ENCODE data around the gene EMX2. TPM values are rescaled to one million over a fixed set of nuclear protein-coding genes. Genes with fewer than 3 reads are reported as not detected.
"Not testable (repeated sequence)": the region's sequence is repeated elsewhere in the genome, so short reads cannot be mapped to it uniquely, and the experiment has no call there.

Gene EMX2
- total and polyA plus RNA-seq, 4 donors, result 1.5 to 1.6 TPM; not detected in 2

DNA sequence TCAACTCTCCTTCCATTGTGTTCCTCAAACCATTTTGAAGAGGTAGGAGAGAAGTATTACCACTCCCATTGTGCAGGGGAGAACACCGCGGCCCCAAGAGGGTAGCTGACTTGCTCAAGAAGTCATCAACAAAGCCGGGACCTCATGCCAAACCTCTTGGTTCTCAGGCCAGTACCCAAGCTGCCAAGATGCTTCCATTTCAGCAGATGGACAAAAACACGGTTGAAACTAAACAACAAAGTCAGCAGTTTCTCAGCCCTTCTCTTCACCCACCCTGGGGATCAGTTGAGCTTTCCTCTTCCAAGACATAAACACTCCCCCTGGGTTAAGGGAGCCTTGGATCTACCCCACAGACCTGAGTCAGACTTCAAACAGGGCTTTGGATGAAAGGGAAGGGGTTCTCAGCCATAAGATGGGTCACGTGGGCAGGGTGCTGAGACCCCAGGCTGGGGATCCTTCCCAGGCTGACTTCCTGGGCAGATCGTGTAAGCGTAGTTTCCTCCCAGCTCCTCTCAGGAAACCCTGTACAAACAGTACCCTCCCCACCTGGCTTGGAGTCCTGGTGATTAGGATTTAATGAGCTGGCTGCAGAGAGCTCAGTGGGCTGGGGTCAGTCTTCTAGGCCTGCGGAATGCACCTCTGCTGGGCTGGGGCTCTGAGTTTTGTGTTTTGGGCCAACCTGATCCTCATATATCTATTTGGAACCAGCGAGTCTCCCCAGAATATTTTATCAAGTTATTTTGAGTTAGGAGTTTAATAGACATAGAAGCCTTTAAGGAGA lies 27.3 kb downstream of the EMX2 start:
- no peak for ATAC-seq (ENCODE audit: low FRiP score)
- WGBS, 2 donors, result 49 to 52% methylated on average over 9 of the region's 9 CpGs

DNA sequence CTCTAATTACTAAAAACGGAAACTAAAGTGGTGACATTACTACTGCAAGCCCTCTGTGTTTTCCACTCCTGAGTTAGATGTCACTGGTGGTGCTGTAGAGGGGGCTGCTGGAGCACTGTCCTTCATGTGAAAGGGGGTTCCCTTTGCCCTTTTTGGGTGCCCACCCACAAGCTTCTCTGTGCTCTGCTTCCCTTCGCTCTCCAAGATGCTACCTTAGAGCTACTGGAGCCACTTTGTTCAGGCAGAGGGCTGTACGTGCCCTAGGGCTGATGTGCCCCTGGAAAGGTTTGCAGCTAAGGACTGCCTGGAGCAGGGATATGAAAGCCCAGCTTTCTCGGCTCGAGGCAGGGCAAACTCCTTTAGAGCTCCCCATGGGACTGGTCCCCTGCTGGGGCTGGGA lies 28.3 kb downstream of the EMX2 start:
- ATAC-seq (ENCODE audit: low FRiP score) (no peak), DNase-seq (no peak)
- Histone ChIP-seq H3K36me3 (ENCODE audit: control insufficient read depth in 1 of 2, insufficient read depth in 2 of 2, low read length in 1 of 2) (no peaks in the 10 kb centered on the region), H3K27ac (ENCODE audit: low read depth in 1 of 2, low read length in 2 of 2) (no peak overlapping the region), H3K9me3 (ENCODE audit: control insufficient read depth, low read length) (no peaks in the 10 kb centered on the region), H3K4me3 (ENCODE audit: low read length in 2 of 2) (no peak overlapping the region), H3K27me3 (ENCODE audit: control insufficient read depth in 1 of 2, insufficient read depth in 2 of 2, low read length in 1 of 2) (peaks cover 0 to 2% of the 10 kb centered on the region in 2 donors), H3K4me1 (ENCODE audit: control insufficient read depth in 1 of 2, insufficient read depth in 2 of 2, low read length in 2 of 2) (no peaks in the 10 kb centered on the region)
- WGBS, 2 donors, result 43 to 45% methylated on average over 4 of the region's 5 CpGs
- intact Hi-C loops (cut with DNase I), result no loop called here

More for the DNA sequence above, 27.3 kb downstream of the EMX2 start:
- intact Hi-C loops (cut with DNase I), result no loop called here
- Histone ChIP-seq H3K27ac (ENCODE audit: low read depth in 1 of 2, low read length in 2 of 2) (no peak overlapping the region), H3K4me1 (ENCODE audit: control insufficient read depth in 1 of 2, insufficient read depth in 2 of 2, low read length in 2 of 2) (no peaks in the 10 kb centered on the region), H3K9me3 (ENCODE audit: control insufficient read depth, low read length) (no peaks in the 10 kb centered on the region), H3K27me3 (ENCODE audit: control insufficient read depth in 1 of 2, insufficient read depth in 2 of 2, low read length in 1 of 2) (peaks cover 0 to 2% of the 10 kb centered on the region in 2 donors), H3K4me3 (ENCODE audit: low read length in 2 of 2) (no peak overlapping the region), H3K36me3 (ENCODE audit: control insufficient read depth in 1 of 2, insufficient read depth in 2 of 2, low read length in 1 of 2) (no peaks in the 10 kb centered on the region)
- DNase-seq, result no peak

DNA sequence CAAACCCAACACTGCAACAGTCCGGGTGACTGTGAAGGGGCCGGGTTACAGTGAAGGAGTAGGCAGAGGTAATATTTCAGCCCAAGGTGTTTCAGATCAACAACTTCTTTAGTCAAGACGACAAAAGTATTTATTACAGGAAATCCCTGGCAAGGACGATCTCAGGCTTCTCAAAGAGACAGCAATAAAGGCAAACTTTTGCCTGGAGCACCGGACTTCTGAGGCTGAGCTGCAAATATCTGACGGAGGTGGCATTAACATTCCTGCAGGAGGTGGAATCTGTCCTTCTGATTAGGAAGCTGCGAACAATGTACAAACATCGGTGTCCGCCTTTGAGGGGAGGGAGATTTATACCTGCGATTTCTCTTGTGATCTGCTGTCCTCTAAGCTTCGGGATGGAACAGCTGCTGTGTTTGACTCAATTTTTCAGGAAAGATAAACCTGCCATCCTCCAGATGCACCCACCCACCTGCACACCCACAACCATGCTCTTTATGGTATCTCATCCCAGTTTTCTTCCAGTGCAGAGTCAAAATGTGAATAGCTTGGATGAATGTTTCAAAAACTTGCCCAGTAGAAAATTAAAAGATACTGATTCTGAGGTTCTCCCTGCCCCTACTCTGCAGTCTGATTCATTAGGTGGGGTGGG lies 32.1 kb downstream of the EMX2 start:
- DNase-seq, result no peak
- H3K4me3 ChIP-seq (ENCODE audit: low read length in 2 of 2), result no peak overlapping the region
- H3K27me3 ChIP-seq (ENCODE audit: control insufficient read depth in 1 of 2, insufficient read depth in 2 of 2, low read length in 1 of 2), result peaks cover 0 to 2% of the 10 kb centered on the region in 2 donors
- ATAC-seq (ENCODE audit: low FRiP score), result no peak
- intact Hi-C loops (cut with DNase I), result no loop called here
- no peaks in the 10 kb centered on the region for H3K36me3 ChIP-seq (ENCODE audit: control insufficient read depth in 1 of 2, insufficient read depth in 2 of 2, low read length in 1 of 2)
- H3K4me1 ChIP-seq (ENCODE audit: control insufficient read depth in 1 of 2, insufficient read depth in 2 of 2, low read length in 2 of 2), result no peaks in the 10 kb centered on the region
- peaks cover 2% of the 10 kb centered on the region for H3K9me3 ChIP-seq (ENCODE audit: control insufficient read depth, low read length)
- 52 to 53% methylated on average over 11 of the region's 11 CpGs for WGBS, 2 donors
- no peak overlapping the region for H3K27ac ChIP-seq (ENCODE audit: low read depth in 1 of 2, low read length in 2 of 2)

DNA sequence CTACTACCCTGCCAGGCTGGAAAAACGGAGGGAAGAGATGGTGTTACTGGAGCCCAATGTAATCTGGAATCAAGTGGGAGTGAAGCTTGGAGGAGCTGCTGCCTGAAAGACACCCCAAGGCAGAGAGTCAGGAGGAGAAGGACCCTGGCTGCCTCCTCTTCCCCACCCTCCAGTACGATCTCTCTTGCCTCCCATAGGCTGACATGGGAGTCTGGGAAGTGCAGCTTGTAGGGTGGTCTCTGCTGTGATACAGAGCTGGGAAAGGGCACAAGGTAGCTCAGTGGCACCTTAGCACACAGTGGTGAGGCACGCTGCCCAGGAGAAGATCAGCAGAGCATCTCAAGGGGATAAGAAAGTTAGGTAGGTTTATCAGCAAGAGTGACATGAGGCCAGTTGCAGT lies 35.9 kb downstream of the EMX2 start:
- no peaks in the 10 kb centered on the region for H3K36me3 ChIP-seq (ENCODE audit: control insufficient read depth in 1 of 2, insufficient read depth in 2 of 2, low read length in 1 of 2)
- intact Hi-C loops (cut with DNase I), result no loop called here
- no peak for ATAC-seq (ENCODE audit: low FRiP score)
- no peak overlapping the region for H3K4me3 ChIP-seq (ENCODE audit: low read length in 2 of 2)
- no peaks in the 10 kb centered on the region for H3K27me3 ChIP-seq (ENCODE audit: control insufficient read depth in 1 of 2, insufficient read depth in 2 of 2, low read length in 1 of 2)
- peaks cover 2% of the 10 kb centered on the region for H3K9me3 ChIP-seq (ENCODE audit: control insufficient read depth, low read length)
- 63 to 66% methylated on average over 3 of the region's 3 CpGs for WGBS, 2 donors
- no peaks in the 10 kb centered on the region for H3K4me1 ChIP-seq (ENCODE audit: control insufficient read depth in 1 of 2, insufficient read depth in 2 of 2, low read length in 2 of 2)
- no peak for DNase-seq
- H3K27ac ChIP-seq (ENCODE audit: low read depth in 1 of 2, low read length in 2 of 2), result no peak overlapping the region

DNA sequence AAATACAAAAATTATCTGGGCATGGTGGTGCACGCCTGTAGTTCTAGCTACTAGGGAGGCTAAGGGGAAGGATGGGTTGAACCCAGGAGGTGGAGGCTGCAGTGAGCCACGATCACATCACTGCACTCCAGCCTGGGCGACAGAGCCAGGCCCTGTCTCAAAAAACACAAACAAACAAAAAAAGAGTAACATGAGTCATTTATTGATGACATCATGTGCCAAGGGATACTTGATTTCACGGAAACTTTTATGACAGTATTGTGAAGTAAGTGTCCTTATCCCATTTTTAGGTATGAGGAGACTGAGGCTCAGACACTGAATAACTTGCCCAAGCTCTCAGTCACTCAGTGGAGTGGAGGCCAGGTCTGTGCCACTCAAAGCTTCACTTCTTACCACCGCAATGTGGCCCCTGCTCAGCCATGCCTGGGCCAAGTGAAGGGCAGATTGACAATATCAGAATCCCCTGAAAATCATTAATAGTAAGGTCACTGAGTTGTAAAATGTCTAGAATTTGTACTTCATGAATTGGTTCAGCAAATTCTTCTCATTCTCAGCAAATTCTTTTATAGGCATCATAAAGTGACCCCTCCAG lies 36.5 kb downstream of the EMX2 start:
- 81 to 85% methylated on average over 5 of the region's 5 CpGs for WGBS, 2 donors
- Histone ChIP-seq H3K9me3 (ENCODE audit: control insufficient read depth, low read length) (peaks cover 2% of the 10 kb centered on the region), H3K27me3 (ENCODE audit: control insufficient read depth in 1 of 2, insufficient read depth in 2 of 2, low read length in 1 of 2) (no peaks in the 10 kb centered on the region), H3K36me3 (ENCODE audit: control insufficient read depth in 1 of 2, insufficient read depth in 2 of 2, low read length in 1 of 2) (no peaks in the 10 kb centered on the region), H3K4me1 (ENCODE audit: control insufficient read depth in 1 of 2, insufficient read depth in 2 of 2, low read length in 2 of 2) (no peaks in the 10 kb centered on the region), H3K4me3 (ENCODE audit: low read length in 2 of 2) (no peak overlapping the region), H3K27ac (ENCODE audit: low read depth in 1 of 2, low read length in 2 of 2) (no peak overlapping the region)
- intact Hi-C loops (cut with DNase I), result no loop called here
- DNase-seq (no peak), ATAC-seq (ENCODE audit: low FRiP score) (no peak)

DNA sequence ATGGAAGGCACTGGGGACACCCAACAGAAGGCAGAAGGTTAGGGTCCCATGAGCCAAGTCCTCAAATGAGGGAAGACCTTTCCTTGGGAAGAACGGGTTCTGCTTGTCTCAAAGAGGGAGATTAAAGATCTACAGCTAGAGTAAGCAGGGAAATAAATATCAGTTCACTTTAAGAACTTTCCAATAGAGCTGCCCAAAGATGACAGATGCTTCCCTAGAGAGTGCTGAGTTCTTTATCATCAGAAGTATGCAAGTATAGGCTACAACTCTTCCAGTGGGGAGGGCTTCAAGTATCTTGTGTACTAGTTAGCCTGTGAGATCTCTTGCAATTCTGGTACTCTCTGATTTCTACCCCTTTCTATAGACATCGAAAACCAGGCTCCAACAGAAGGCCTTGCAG lies 39.4 kb downstream of the EMX2 start:
- no peak overlapping the region for H3K27ac ChIP-seq (ENCODE audit: low read depth in 1 of 2, low read length in 2 of 2)
- peaks cover 2% of the 10 kb centered on the region for H3K9me3 ChIP-seq (ENCODE audit: control insufficient read depth, low read length)
- 57 to 58% methylated on average over 2 of the region's 2 CpGs for WGBS, 2 donors
- H3K36me3 ChIP-seq (ENCODE audit: control insufficient read depth in 1 of 2, insufficient read depth in 2 of 2, low read length in 1 of 2), result no peaks in the 10 kb centered on the region
- H3K27me3 ChIP-seq (ENCODE audit: control insufficient read depth in 1 of 2, insufficient read depth in 2 of 2, low read length in 1 of 2), result peaks cover 0 to 2% of the 10 kb centered on the region in 2 donors
- DNase-seq (no peak), ATAC-seq (ENCODE audit: low FRiP score) (no peak)
- H3K4me3 ChIP-seq (ENCODE audit: low read length in 2 of 2), result no peak overlapping the region
- intact Hi-C loops (cut with DNase I), result no loop called here
- no peaks in the 10 kb centered on the region for H3K4me1 ChIP-seq (ENCODE audit: control insufficient read depth in 1 of 2, insufficient read depth in 2 of 2, low read length in 2 of 2)

DNA sequence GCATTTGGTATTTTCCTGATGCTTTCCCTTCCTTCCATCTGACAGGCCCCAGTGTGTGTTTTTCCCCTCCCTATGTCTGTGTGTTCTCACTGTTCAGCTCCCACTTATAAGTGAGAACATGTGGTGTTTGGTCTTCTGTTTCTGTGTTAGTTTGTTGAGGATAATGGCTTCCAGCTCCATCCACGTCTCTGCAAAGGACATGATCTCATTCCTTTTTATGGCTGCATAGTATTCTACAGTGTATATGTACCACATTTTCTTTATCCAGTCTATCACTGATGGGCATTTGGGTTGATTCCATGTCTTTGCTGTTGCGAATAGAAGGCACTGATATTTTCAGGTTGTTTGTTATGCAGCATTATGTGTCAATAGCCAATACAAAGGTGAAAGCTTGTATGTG lies 42.3 kb downstream of the EMX2 start:
- DNase-seq; H3K27ac ChIP-seq (ENCODE audit: low read depth in 1 of 2, low read length in 2 of 2); ATAC-seq (ENCODE audit: low FRiP score); H3K9me3 ChIP-seq (ENCODE audit: control insufficient read depth, low read length); H3K4me1 ChIP-seq (ENCODE audit: control insufficient read depth in 1 of 2, insufficient read depth in 2 of 2, low read length in 2 of 2); H3K4me3 ChIP-seq (ENCODE audit: low read length in 2 of 2); intact Hi-C loops (cut with DNase I); H3K36me3 ChIP-seq (ENCODE audit: control insufficient read depth in 1 of 2, insufficient read depth in 2 of 2, low read length in 1 of 2); H3K27me3 ChIP-seq (ENCODE audit: control insufficient read depth in 1 of 2, insufficient read depth in 2 of 2, low read length in 1 of 2): not testable (repeated sequence)
- WGBS, 2 donors, result 62 to 66% methylated on average over 2 of the region's 2 CpGs

DNA sequence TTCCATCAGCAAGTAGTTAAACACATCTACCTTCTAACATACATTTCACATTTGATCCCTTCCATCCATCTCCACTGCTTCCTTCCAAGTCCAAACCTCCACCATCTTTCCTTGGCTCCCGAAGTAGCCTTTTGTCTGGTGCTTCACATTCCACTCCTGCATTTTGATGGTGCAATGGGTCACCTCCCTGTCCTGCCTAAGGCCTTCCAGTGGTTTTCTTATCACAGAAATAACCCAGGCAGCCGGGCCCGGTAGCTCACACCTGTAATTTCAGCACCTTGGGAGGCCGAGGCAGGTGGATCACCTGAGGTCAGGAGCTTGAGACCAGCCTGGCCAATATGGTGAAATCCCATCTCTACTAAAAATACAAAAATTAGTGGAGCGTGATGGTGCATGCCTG lies 44.5 kb downstream of the EMX2 start:
- DNase-seq, result no peak
- no peak for ATAC-seq (ENCODE audit: low FRiP score)
- Histone ChIP-seq H3K27ac (ENCODE audit: low read depth in 1 of 2, low read length in 2 of 2) (no peak overlapping the region), H3K36me3 (ENCODE audit: control insufficient read depth in 1 of 2, insufficient read depth in 2 of 2, low read length in 1 of 2) (no peaks in the 10 kb centered on the region), H3K27me3 (ENCODE audit: control insufficient read depth in 1 of 2, insufficient read depth in 2 of 2, low read length in 1 of 2) (peaks cover 0 to 2% of the 10 kb centered on the region in 2 donors), H3K4me1 (ENCODE audit: control insufficient read depth in 1 of 2, insufficient read depth in 2 of 2, low read length in 2 of 2) (no peaks in the 10 kb centered on the region), H3K9me3 (ENCODE audit: control insufficient read depth, low read length) (no peaks in the 10 kb centered on the region), H3K4me3 (ENCODE audit: low read length in 2 of 2) (no peak overlapping the region)
- WGBS, 2 donors, result 93 to 94% methylated on average over 5 of the region's 5 CpGs
- intact Hi-C loops (cut with DNase I), result no loop called here
